Endothelial cell of umbilical vein (primary cell): ENCODE data around the gene SECTM1. TPM values are rescaled to one million over a fixed set of nuclear protein-coding genes. Genes with fewer than 3 reads are reported as not detected.

Source experiments
- BruUV-seq: library from RNA; stranded (reverse); fragments of 400-500 nt; replicated peaks from 2 replicates; lab custom pipeline; 2021; lab: Mats Ljungman, UMichigan
- CTCF ChIA-PET: fragments of 300-600, 350-600 bp; sonication (Branson Sonifier 250); formaldehyde crosslinking; loops from one replicate; lab custom pipeline; 2021; ENCODE audit warnings: antibody characterized with exemption, inconsistent platforms; lab: Charles Lee
- POLR2A ChIA-PET: fragments of 300-600, 350-600 bp; sonication (Branson Sonifier 250); formaldehyde crosslinking; loops from one replicate; lab custom pipeline; 2021; ENCODE audit warnings: antibody characterized with exemption, inconsistent platforms; lab: Charles Lee
- DNase-seq: peaks from one replicate; pipeline ENCODE4 v3.0.0-alpha.2; 2011; ENCODE audit warnings: low read depth, low spot score
- FAIRE-seq: peaks from 2 replicates; lab custom pipeline; 2011; peaks lifted over from hg19 to GRCh38; lab: Jason Lieb, UNC
- H2AFZ ChIP-seq: 2 replicates; pipeline ENCODE4 v1.6.0; 2012; ENCODE audit warnings: low read depth, low read length, control low read depth, inconsistent platforms
- H3K27ac ChIP-seq: 2 replicates; pipeline ENCODE4 v1.5.1; 2011; ENCODE audit warnings: low read depth, mild to moderate bottlenecking, control low read depth, low read length, moderate library complexity; ENCODE audit not compliant: insufficient read depth
- H3K27me3 ChIP-seq, 2 experiments: 2 replicates each; pipeline versions ENCODE4 v1.6.0 to v1.6.1; 2011; ENCODE audit warnings: low read length in 2 of 2, mixed read lengths in 1 of 2; ENCODE audit not compliant: control insufficient read depth in 2 of 2, insufficient read depth in 2 of 2
- H3K36me3 ChIP-seq, 2 experiments: 2 replicates in 1 of 2; 3 replicates in 1 of 2; pipeline ENCODE4 v1.5.1; 2011; ENCODE audit warnings: low read length in 2 of 2, mild to moderate bottlenecking in 1 of 2, moderate library complexity in 1 of 2; ENCODE audit not compliant: control insufficient read depth in 2 of 2, insufficient read depth in 2 of 2; ENCODE audit errors: extremely low read depth in 1 of 2
- H3K4me1 ChIP-seq: 3 replicates; pipeline ENCODE4 v1.5.1; 2011; ENCODE audit warnings: mild to moderate bottlenecking, low read length; ENCODE audit not compliant: control insufficient read depth, insufficient read depth; ENCODE audit errors: extremely low read depth
- H3K4me2 ChIP-seq: 2 replicates; pipeline ENCODE4 v1.6.1; 2011; ENCODE audit warnings: low read length, control low read depth, mixed read lengths; ENCODE audit not compliant: insufficient read depth
- H3K4me3 ChIP-seq, 3 experiments: fragments of 200-600 bp in 1 of 3; sonication (generic), shearing (Covaris generic) in 1 of 3; replicated peaks in 1 of 3; 2 replicates each; pipeline ENCODE4 v1.5.1; 2011 to 2016; ENCODE audit warnings: control low read depth in 3 of 3, low read length in 3 of 3, mild to moderate bottlenecking in 2 of 3, inconsistent platforms in 1 of 3, low read depth in 1 of 3, moderate library complexity in 1 of 3; ENCODE audit not compliant: insufficient read depth in 1 of 3
- H3K79me2 ChIP-seq: 2 replicates; pipeline ENCODE4 v1.6.0; 2012; ENCODE audit warnings: low read length, inconsistent platforms; ENCODE audit not compliant: control insufficient read depth, insufficient read depth
- H3K9ac ChIP-seq: replicated peaks from 2 replicates; pipeline ENCODE3; 2011; ENCODE audit warnings: low read length, control low read depth; ENCODE audit not compliant: insufficient read depth; ENCODE audit errors: extremely low read depth
- H3K9me1 ChIP-seq: replicated peaks from 3 replicates; pipeline ENCODE4 v1.6.0; 2011; ENCODE audit warnings: mild to moderate bottlenecking, low read length; ENCODE audit not compliant: control insufficient read depth, insufficient read depth; ENCODE audit errors: extremely low read depth
- H3K9me3 ChIP-seq: replicated peaks from 2 replicates; pipeline ENCODE4 v1.5.1; 2012; ENCODE audit warnings: low read length, inconsistent platforms; ENCODE audit not compliant: control insufficient read depth, insufficient read depth
- H4K20me1 ChIP-seq: replicated peaks from 2 replicates; pipeline ENCODE3; 2011; ENCODE audit warnings: mild to moderate bottlenecking, low read length; ENCODE audit not compliant: control insufficient read depth, insufficient read depth; ENCODE audit errors: extremely low read depth
- EZH2 ChIP-seq: IDR thresholded peaks from 2 replicates; pipeline ENCODE4 v1.6.1; 2012; ENCODE audit warnings: borderline replicate concordance, low read depth, mild to moderate bottlenecking, moderate library complexity, low read length, inconsistent platforms; ENCODE audit not compliant: severe bottlenecking
- FOS ChIP-seq: IDR thresholded peaks from 2 replicates; pipeline ENCODE4 v1.6.1; 2011; ENCODE audit warnings: mild to moderate bottlenecking, low read length, moderate library complexity, borderline replicate concordance; ENCODE audit not compliant: insufficient read depth
- GATA2 ChIP-seq: IDR thresholded peaks from 2 replicates; pipeline ENCODE4 v1.7.0; 2011; ENCODE audit warnings: low read depth, mild to moderate bottlenecking, moderate library complexity, mixed read lengths, low read length; ENCODE audit not compliant: insufficient read length, insufficient read depth
- JUN ChIP-seq: IDR thresholded peaks from 2 replicates; pipeline ENCODE4 v1.6.1; 2011; ENCODE audit warnings: borderline replicate concordance, low read depth; ENCODE audit not compliant: insufficient read length, insufficient read depth
- MYC ChIP-seq: IDR thresholded peaks from one replicate; pipeline ENCODE4 v1.6.1; 2011; ENCODE audit warnings: mild to moderate bottlenecking, low read depth, low read length
- POLR2A ChIP-seq: IDR thresholded peaks from 2 replicates; pipeline ENCODE4 v1.6.1; 2012; ENCODE audit warnings: low read depth, mild to moderate bottlenecking, control low read depth, low read length
- POLR2AphosphoS5 ChIP-seq: IDR thresholded peaks from 2 replicates; pipeline ENCODE4 v1.6.1; 2012; ENCODE audit warnings: low read depth, mild to moderate bottlenecking, control low read depth, low read length, moderate library complexity; ENCODE audit not compliant: insufficient read depth
- dilution Hi-C: fragments of 300-500 bp; cut with MboI; formaldehyde crosslinking; loops from one replicate; pipeline ENCODE4 v1.15.0; 2019; ENCODE audit warnings: low sequenced_read_pairs; ENCODE audit not compliant: extremely low pct_ligation_motif_present
- intact Hi-C: fragments of 100-400 bp; cut with micrococcal nuclease; formaldehyde crosslinking; loops from one replicate; pipeline ENCODE4 v1.10.0; 2022
- polyA plus RNA-seq, 4 experiments: library from polyadenylated mRNA; depleted of rRNA in 3 of 4; stranded (reverse) in 3 of 4; unstranded in 1 of 4; fragments of >200 nt; gene quantifications; 2 replicates each; pipeline versions ENCODE4 v1.2.1 to v1.2.3, GENCODE V29; 2011 to 2012; ENCODE audit warnings: missing spikeins in 1 of 4
- total RNA-seq: library from RNA; stranded (reverse); gene quantifications from 2 replicates; pipeline ENCODE4 v1.2.3, GENCODE V29; 2021
- TF ChIP-seq, protein P1 (sequence below), 2 donors: IDR thresholded peaks; 1 replicate in 1 of 2; 2 replicates in 1 of 2; pipeline ENCODE4 v1.5.1; 2011; ENCODE audit warnings: low read length in 2 of 2, mild to moderate bottlenecking in 2 of 2, moderate library complexity in 2 of 2, control low read depth in 1 of 2, inconsistent platforms in 1 of 2, low read depth in 1 of 2; ENCODE audit not compliant: insufficient read depth in 1 of 2; ENCODE audit errors: extremely low read depth in 1 of 2
- TF ChIP-seq, protein P2 (sequence below): IDR thresholded peaks from 2 replicates; pipeline ENCODE4 v1.6.1; 2011; ENCODE audit not compliant: insufficient read depth, insufficient read length

Gene SECTM1
- total and polyA plus RNA-seq, 2 donors (not counting 3 experiments of a cell fraction or from before 2014, with no cell fraction given): 1.9 to 2.3 TPM

DNA sequence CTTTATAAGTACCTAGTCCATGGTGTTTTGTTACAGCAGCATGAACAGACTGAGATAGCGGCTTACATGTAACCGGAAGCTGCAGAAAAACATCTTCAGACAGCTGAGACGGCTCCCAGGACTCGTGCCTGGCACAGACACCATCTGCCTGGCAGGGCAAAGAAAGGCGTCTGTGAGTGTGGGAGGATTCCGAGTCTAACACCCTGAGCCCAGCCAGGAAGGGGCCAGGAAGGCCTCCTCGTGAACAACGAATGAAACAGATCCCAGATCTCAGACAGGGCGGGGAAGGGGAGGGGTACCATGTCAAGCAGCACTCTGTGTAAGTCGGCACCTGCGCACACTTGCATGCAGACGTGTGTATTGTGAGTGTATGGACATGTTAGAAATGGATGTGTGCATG lies 55.7 kb downstream of the SECTM1 start:
- POLR2A ChIA-PET: no interaction called here
- FAIRE-seq (no peak), DNase-seq (no peak)
- Histone ChIP-seq H3K9ac (no peak overlapping the region), H2AFZ (no peak overlapping the region), H3K9me1 (no peaks in the 10 kb centered on the region), H3K9me3 (no peaks in the 10 kb centered on the region), H3K36me3 (no peaks in the 10 kb centered on the region), H3K27me3 (no peaks in the 10 kb centered on the region), H3K79me2 (peaks cover 4% of the 10 kb centered on the region), H4K20me1 (no peaks in the 10 kb centered on the region), H3K4me3 (no peak overlapping the region), H3K4me2 (no peak overlapping the region), H3K4me1 (peaks cover 12% of the 10 kb centered on the region), H3K27ac (no peak overlapping the region)
- dilution Hi-C loops (no loop called here), intact Hi-C loops (no loop called here)
- BruUV-seq: no TSS peak
- CTCF ChIA-PET: no interaction called here
- TF ChIP-seq POLR2A (no peak), MYC (no peak), EZH2 (no peak), POLR2AphosphoS5 (no peak), JUN (no peak), FOS (no peak), GATA2 (no peak)
- TF ChIP-seq, protein P1, sequence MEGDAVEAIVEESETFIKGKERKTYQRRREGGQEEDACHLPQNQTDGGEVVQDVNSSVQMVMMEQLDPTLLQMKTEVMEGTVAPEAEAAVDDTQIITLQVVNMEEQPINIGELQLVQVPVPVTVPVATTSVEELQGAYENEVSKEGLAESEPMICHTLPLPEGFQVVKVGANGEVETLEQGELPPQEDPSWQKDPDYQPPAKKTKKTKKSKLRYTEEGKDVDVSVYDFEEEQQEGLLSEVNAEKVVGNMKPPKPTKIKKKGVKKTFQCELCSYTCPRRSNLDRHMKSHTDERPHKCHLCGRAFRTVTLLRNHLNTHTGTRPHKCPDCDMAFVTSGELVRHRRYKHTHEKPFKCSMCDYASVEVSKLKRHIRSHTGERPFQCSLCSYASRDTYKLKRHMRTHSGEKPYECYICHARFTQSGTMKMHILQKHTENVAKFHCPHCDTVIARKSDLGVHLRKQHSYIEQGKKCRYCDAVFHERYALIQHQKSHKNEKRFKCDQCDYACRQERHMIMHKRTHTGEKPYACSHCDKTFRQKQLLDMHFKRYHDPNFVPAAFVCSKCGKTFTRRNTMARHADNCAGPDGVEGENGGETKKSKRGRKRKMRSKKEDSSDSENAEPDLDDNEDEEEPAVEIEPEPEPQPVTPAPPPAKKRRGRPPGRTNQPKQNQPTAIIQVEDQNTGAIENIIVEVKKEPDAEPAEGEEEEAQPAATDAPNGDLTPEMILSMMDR (IDR thresholded peaks at IDR 0.05; ENCODE audit: extremely low read depth in 1 of 2, insufficient read depth in 1 of 2, low read depth in 1 of 2, low read length in 2 of 2): no peak
- TF ChIP-seq, protein P2, sequence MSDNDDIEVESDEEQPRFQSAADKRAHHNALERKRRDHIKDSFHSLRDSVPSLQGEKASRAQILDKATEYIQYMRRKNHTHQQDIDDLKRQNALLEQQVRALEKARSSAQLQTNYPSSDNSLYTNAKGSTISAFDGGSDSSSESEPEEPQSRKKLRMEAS: no peak
